HG03097 (cell line): Measurements from ENCODE around the gene SYNE2.

Source experiments
- ATAC-seq: cut with Tn5 transposase; IDR thresholded peaks from one replicate; pipeline ENCODE4 v1.9.1; 2021; ENCODE audit not compliant: unreplicated experiment, low FRiP score

The SYNE2 gene

DNA sequence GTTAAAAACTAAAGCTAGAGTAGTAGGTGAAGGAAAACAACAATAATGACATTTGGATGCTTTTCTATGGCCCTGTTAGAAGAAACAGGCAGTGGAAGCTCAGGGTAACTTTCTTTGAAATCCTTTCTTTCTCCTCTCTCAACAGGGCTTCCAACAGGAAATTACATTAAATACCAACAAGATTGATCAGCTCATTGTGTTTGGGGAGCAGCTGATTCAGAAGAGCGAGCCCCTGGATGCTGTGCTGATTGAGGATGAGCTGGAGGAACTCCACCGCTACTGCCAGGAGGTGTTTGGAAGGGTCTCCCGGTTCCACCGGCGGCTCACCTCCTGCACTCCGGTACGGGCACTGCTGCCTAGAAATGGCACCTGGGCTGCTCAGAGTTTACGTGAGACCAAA lies 359.9 kb downstream of the SYNE2 start:
- no peak for ATAC-seq

DNA sequence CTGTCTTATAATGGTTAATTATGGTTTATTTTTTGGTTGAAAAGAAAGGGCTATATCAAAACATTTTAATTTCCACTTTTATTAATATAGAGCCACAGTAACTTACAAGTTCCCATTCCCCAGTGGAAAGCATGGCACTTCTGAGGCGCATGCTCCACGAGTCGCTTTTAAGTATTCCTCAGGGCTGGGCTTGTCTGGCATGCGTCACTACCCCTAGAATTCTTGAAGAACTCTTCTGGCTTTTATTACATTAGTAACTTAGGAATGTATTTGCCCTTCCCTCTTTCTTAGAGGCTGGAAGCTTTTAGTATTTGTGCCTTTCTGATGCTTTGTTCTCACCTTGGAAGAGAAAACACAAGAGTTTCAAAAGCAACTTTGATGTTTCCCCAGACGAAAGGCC lies 360.3 kb downstream of the SYNE2 start:
- ATAC-seq, result no peak

DNA sequence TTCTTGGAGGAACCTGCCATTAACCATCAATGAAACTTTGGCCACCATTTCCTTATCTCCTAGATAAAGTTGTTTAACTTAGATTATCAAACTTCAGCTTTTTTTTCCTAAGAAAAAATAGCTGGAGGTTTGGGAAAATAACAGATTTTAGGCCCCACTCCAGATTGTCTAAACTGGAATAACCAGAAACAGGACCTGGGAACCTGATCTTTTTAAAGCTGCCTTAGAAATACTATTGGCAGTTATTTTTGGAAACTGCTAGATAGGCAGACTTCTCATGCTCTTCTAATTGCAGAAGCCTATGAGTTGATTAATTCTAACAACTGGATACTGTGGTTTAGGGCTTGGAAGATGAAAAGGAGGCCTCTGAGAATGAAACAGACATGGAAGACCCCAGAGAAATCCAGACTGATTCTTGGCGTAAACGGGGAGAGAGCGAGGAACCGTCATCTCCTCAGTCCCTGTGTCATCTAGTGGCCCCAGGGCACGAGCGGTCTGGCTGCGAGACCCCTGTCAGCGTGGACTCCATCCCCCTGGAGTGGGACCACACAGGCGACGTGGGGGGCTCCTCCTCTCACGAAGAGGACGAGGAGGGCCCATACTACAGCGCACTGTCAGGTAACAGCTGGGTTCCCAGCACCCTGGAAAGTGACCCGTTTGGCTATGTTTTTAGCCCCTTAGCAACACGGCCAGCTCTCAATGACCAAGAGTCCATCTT lies 361.2 kb downstream of the SYNE2 start:
- no peak for ATAC-seq

DNA sequence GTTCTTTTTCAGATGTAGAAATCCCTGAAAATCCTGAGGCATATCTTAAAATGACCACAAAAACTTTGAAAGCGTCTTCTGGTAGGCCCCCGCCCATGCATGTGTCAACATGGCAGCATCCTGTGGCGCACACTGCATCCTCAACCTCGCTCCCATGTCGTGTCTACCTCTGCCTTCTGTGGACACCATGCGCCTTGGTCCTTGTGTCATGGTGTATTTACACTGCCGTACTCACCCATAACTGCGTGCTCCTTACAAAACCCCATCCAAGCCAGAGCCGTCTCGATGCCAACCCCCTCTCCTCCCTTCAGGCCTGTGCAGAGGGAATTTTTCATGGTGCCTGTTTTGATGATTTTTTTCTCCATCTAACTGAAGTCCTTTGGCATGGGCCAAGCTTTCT lies 362.5 kb downstream of the SYNE2 start:
- ATAC-seq, result no peak

DNA sequence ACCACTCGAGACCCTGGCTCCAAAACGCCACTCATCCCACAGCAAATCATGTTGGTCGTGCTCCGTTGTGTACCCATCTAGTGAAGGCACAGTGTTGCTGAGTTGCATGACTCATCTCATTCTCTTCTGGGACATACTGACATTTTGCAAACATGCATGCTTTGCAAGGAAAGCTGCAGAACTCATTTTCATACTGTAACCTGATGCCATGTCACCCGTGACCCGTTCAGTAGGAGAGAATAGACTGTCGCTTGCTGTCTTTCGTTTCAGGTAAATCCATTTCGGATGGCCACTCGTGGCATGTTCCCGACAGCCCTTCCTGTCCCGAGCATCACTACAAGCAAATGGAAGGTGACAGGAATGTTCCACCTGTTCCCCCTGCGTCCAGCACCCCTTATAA lies 363.2 kb downstream of the SYNE2 start:
- ATAC-seq, result no peak

DNA sequence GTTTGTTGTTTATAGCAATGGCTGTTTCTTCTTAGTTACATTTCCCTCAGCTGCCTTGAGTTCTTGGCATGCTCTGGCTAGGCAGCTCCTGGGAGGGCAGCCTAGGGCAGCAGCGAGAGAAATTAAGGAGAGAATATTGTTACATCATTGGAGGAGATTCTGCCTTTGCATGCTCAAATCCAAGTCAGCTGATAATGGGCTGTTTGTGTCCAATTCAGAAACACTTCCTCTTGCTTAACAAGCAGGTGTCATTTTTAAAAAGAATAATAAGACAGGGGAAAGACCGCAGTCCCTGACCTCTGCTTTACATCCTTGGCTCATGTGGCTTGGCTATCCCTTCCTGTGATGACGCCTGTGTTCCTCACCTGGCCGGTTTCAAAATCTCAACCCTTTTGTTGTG lies 364.5 kb downstream of the SYNE2 start:
- ATAC-seq, result no peak

DNA sequence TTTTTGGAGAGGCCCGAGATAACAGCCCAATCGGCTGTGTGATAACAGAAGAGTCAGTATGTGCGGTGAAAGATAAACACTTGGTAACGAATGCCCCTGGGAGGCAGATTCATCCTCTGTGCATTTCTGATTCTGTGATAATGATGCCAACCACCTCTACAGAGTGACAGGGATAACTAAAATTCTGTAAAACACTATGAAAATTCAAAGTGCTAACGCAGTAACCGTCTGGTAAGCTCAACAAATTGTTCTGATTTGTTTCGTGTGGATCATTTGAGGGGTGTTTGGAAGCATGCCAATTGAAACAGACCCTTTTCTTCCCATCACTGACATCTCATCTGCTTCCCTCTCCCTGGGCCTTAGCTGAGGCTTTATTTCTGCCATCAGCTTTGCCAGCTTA lies 365.0 kb downstream of the SYNE2 start:
- ATAC-seq, result no peak

DNA sequence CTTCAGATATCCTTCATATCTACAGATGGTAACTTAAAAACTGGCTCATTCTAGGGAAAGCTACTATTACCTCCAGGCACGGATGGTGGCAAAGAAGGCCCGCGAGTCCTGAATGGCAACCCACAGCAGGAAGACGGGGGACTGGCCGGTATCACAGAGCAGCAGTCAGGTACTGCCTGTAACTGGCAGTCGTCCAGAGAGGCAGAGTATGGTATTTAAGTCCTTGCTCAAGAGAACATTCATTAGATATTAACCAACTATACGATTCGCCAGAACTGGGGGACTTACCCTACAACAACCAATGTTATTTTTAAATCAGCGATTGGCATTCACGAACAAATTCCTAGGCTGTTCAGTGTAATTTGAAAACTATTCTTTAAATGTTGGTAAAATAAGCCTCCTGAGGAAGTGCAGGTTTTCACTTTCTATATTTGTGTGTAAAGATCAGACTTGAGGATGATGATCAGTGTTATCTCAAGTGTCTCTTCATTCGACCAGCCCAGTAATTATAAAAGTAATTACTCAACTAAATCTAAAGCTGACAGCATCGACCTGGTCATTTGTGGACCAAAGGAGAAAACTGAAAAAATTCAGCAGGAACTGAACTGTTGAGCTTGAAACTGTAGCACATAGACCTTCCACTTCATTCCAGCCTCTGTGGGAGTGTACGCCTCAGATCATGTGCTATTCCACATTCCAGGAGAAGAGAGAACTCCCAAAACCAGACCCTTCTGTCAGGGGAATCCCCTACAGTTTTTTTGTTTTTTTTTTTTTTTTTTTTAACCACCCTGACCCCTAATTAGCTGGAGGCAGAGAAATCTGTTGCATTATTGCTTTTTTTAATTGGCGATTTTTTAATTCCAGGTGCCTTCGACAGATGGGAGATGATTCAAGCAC lies 365.8 kb downstream of the SYNE2 start:
- no peak for ATAC-seq

DNA sequence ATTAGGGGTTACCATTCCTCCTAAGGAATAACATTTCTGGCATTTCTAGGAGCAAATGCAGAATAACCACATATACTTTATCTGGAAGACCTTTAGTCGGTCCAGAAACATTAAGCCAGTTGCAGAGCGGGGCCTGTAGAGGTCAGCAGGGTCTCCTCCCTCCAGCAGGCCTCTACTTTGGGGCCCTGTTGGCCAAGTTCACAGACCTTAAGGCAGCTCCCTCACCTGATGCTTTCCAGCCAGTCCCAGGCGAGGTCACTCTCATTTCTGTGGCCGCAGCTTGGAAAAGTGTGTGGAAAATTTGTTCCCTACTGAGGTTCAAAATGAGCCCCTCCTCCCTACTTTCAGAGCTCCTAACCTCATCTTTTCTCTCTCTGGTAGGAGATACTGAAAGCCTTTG lies 367.3 kb downstream of the SYNE2 start:
- ATAC-seq, result no peak

DNA sequence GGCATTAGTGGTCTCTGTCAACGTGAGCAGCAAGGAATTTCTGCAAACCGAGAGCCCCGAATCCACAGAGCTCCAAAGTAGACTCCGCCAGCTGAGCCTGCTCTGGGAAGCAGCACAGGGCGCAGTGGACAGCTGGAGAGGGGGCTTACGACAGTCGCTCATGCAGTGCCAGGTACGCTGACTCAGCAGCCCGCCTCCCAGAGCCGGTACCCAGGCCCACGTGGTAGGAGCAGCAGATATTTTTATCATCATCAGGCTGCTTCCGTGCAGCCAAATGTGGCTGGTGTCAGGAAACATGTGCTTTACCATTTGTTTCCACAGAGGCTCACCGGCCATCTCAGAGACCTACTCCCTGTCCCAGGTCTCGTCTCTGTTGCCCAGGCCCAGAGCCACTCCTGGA lies 367.7 kb downstream of the SYNE2 start:
- ATAC-seq, result no peak

DNA sequence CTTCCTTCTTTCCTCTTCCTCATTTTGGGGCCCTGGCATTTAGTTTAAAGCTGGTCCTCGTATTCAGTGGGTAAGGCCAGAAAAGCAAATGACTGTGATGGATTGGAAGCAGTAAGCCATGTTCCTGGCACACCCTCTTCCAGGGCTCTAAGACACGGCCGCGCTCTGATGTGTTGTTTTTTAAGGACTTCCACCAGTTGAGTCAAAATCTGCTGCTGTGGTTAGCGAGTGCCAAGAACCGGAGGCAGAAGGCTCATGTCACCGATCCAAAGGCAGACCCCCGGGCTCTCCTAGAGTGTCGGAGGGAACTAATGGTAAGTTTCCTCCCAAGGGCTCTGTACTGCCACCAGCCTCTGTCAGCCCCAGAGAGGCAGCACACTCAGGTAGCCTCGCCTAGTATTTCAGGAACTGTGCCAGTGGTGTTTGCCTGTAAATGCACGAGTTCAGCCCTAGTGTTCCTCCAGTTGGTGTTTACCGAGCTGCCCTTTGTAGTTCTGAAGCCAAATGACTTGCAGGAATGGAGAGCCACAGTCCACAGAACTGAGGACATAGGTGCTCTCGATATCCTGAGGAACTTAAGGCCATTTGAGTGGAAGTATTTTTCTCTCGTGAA lies 368.7 kb downstream of the SYNE2 start:
- ATAC-seq, result no peak

DNA sequence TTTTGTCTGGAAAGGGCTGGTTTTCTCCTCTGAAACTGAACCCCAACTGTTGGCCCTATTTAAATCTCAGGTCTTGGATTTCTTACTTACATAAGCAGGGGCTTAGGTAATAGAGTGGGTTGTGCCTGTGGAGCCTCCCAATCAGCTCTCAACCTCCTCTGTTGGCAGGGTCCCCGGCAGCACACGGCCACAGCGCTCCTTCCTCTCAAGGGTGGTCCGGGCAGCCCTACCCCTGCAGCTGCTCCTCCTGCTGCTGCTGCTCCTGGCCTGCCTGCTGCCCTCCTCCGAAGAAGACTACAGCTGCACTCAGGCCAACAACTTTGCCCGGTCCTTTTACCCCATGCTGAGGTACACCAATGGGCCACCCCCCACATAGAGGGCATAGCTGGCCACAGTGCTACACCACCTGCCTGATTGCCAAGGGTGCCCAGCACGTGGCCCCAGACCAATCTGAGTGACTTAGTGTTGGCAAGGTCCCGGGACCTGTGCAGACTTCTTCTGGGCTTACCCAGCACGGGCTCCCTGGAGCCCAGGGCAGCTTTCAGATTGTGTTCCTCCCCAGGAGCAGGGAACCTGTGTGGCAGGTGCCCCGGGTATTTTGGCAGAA lies 372.4 kb downstream of the SYNE2 start:
- no peak for ATAC-seq

DNA sequence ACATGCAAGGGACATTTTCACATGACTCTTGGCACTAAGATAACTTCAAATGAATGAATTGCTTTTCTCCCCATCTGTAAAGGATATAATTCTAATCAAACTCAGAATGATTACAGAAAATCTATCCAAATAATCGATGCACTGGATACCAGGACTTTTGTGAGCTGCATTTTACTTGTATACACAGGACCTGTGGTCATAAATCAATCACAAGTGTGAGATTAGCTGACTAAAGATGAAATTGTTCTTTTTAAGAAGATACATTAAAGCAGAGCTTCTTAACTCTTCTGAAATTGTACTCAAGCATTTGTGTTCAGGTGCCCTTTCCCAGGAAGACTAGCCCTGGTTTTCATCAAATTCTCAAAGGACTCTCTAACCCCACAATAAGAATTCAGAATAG lies 375.1 kb downstream of the SYNE2 start:
- ATAC-seq, result no peak

DNA sequence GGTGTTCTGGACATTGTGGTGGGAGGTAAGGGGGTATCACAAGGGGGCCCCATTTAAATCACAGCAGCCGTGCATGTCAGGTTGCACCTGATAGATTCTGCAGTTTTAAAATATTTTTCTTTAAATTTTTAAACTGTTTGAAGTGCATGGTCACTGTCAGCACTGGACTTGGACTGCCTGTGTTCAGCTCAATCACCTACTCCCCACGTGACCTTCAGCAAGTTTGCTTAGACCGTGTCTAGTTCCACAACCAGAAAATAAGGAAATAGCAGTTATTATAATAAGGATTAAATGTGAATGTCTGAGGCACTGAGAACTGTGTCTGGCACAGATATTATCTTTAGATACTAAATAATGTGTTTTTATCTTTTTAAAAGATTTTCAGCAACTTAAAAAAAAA lies 376.7 kb downstream of the SYNE2 start:
- ATAC-seq, result no peak

DNA sequence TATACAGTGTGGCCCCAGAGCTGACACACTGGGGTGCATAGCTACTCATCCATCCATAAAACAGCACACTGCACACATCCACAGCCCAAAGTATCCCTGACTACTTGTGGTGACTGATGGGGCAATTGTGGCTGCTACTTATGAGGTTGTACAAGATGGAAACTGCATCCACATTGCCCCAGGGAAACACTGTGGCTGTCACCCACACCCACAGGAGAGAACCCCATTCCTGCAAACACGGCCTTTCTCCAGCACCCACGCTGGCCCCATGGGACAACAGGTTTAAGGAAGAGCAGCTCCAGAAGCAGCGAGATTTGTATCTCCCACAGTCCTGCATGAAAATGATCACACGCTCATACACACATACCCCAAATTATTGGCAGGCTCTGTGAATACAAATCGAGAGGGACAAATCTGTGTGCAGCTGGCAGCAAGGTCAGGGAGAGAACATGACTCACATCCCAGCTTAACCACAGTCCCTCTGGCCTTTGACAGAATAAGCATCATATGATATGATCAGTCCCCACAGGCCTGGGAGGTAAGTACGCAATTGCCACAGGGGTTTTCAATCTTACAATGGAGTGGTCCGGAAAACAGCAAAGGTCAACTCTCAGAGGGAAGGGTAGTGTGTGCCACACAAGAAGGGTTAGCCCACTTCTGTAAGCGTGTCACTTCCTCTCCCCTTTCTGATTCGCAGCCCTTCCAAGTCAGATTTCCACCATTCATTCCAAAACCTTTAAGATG lies 379.5 kb downstream of the SYNE2 start:
- peak; percentile 37 for ATAC-seq

DNA sequence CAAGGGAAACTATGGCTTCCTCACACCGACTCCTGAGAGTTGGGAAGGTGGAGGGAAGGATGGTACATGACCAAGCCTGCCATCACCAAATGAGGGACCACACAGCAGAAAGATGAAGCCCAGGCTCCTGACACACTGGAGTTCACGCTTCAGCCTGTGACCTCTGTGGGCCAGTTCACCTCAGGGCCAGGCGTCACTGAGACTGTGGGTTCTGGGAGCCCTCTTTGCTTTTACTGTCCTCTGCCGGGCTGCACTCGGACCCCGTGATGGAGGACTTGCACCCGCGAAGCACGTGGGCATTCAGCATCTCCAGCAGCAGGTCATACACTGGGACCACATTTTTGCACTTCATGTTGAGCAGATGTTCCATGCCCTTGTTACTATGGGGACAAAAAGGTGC lies 380.1 kb downstream of the SYNE2 start:
- no peak for ATAC-seq

DNA sequence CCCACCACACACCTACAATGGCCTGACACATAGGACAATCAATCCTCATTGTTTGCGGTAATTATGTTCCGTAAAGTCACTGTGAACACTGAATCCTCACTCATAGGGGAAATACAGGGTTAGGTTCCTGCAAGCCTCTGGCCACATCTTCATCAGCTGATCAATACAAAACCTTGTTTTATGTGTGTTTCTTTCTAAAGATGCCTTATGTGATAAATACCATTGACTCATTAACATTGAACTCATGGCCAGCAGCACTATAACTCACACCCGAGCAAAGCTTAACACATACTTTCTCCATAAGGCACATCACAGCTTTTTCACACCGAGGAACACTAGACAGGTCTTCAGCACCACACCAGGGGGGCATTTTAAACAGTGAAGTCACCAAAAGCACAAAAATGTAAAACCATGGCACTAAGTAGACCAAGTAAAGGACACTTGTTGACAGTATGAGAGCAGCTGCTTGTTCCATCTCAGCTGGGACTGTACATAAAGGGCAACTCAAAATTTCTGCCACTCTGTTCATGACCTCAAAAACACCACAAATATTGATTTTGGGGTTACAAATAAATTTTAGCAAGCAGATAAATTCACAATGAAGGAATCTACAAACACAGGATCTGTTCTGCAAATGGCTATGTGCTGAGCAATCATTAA lies 380.9 kb downstream of the SYNE2 start:
- ATAC-seq, result no peak

DNA sequence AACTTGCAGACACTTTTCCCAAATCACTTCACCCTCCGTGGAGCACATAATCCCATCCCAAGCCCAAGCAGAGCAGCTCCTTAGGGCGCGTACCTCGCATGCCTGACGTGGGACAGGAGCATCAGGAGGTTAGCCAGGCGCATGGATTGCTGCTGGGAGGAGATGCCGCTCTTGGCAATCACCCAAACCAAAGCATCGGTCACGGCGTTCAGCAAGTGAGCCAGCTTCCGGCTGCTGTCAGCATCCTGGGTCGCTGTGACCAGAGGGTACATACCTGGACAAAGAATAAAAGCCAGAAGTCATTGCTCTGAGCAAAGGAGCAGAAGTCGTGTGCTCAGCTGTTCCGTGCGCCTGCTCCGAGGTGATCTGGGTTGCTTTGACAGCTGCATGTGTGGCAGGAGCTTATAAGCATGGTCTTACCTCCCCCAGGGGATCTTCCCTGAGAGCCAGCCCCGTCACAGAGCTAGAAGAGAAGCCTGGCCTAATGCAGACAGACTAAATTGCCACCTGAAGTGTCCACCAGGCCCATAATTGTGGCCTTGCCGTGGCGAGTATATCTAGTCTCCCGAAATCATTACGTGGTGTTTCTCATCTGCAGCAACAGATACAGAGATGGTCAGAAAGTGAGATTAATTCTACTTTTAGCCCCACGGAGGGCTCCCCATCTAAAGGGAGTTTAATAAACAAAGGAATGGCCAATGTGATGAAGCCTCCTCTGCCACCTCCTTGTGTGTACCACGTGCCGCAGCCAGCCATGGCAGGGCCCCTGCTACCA lies 382.3 kb downstream of the SYNE2 start:
- no peak for ATAC-seq
